ENCODE data around the gene CLDN24.
A peak's percentile ranks its signal among the peaks of the same experiment; 100 is the strongest.

CLDN24 gene

GRCh38 chr4:183360161-183360919, 38.1 kb upstream of the CLDN24 start:
- H3K4me3 ChIP-seq (ENCODE audit: low read length) = no peak overlapping the region
- peak; percentile 83 for DNase-seq (ENCODE audit: low read depth)
- TF ChIP-seq, protein P1, sequence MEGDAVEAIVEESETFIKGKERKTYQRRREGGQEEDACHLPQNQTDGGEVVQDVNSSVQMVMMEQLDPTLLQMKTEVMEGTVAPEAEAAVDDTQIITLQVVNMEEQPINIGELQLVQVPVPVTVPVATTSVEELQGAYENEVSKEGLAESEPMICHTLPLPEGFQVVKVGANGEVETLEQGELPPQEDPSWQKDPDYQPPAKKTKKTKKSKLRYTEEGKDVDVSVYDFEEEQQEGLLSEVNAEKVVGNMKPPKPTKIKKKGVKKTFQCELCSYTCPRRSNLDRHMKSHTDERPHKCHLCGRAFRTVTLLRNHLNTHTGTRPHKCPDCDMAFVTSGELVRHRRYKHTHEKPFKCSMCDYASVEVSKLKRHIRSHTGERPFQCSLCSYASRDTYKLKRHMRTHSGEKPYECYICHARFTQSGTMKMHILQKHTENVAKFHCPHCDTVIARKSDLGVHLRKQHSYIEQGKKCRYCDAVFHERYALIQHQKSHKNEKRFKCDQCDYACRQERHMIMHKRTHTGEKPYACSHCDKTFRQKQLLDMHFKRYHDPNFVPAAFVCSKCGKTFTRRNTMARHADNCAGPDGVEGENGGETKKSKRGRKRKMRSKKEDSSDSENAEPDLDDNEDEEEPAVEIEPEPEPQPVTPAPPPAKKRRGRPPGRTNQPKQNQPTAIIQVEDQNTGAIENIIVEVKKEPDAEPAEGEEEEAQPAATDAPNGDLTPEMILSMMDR (conservative IDR thresholded peaks at IDR 0.05; ENCODE audit: low read length) = no peak

DNA sequence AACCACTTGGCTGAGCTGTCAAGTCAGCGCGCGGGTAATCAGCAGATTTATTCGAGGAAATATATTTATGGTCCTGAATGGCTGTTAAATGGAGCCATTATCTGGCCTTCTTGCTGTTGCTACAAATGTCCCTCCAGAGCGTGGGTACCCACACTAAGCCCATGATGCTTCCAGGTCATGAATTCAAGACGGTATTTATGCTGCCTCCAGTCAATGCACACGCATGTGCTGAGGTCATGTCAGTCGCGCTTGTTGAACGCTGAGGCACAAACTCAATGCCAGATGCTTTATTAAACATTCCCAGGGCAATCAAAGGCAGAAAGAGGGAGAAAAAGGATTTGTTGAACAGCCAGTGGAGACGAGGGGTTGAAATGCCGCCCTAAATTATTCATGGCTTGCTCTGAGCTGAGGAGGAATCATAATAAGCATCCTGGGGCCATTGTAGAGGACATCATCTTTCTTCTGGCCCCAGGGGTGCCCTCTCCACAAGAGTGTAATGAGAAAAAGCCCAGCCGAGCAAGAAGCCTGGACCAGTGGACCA, 36.1 kb upstream of the CLDN24 start:
- TF ChIP-seq, protein P1 (conservative IDR thresholded peaks at IDR 0.05; ENCODE audit: low read length) = no peak
- DNase-seq (ENCODE audit: low read depth) = no peak
- no peak overlapping the region for H3K4me3 ChIP-seq (ENCODE audit: low read length)

GRCh38 chr4:183356931-183357675, 34.9 kb upstream of the CLDN24 start:
- TF ChIP-seq, protein P1 (conservative IDR thresholded peaks at IDR 0.05; ENCODE audit: low read length) = no peak
- H3K4me3 ChIP-seq (ENCODE audit: low read length) = no peak overlapping the region
- no peak for DNase-seq (ENCODE audit: low read depth)

DNA sequence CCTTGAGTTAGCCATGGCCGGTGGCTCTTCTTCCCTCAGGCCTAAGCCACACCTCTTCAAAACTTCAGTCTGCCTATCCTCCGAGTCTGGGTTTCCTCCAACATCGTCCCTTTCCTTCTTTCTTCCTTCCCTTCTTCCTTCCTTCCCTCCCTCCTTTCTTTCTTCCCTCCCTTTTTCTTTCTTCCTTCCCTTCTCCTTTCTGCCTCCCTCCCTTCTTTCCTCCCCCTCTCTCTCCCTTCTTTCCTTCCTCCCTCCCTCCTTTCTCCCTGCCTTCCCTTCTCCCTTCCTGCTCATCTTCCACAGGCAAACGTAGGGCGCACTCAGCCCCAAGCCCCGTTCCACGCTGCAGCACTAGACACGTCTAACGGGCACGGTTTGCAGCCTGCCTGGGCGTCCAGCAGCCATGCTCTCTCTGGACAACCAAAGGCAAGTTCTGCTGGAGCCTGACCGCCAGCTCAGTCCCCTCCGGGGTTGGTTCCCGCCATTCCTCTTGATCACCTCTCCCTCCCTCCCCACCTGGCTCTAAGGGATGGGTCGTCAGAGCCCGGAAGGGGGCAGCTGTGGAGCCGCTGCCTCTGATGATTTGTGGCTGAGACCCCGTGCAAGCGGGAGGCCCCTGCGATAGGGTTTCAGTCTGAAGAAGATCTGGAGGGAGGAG, 34.1 kb upstream of the CLDN24 start:
- TF ChIP-seq, protein P1 (conservative IDR thresholded peaks at IDR 0.05; ENCODE audit: low read length) = no peak
- H3K4me3 ChIP-seq (ENCODE audit: low read length) = no peak overlapping the region
- no peak for DNase-seq (ENCODE audit: low read depth)

GRCh38 chr4:183355405-183355804, 33.2 kb upstream of the CLDN24 start:
- TF ChIP-seq, protein P1 (conservative IDR thresholded peaks at IDR 0.05; ENCODE audit: low read length) = no peak
- peak; percentile 61 for DNase-seq (ENCODE audit: low read depth)
- H3K4me3 ChIP-seq (ENCODE audit: low read length) = no peak overlapping the region

DNA sequence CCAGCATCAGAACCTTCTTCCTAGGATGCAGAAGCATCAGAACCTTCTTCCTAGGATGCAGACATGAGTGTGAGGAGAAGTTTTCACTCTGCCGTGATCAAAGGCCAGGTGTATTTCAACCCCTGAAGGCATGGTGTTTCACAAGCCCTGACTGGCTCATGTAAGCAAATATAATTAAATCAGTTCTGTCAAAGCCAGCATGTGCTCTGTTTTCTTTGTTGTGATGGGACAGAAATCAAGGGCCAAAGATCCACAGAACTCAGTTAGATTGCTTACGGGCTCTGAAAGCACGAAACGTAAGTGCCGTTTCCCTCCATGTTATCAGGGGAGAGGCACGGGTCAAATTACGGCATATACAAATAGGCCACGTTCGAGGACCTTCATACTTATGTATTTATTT, 32.0 kb upstream of the CLDN24 start:
- no peak for DNase-seq (ENCODE audit: low read depth)
- no peak overlapping the region for H3K4me3 ChIP-seq (ENCODE audit: low read length)
- TF ChIP-seq, protein P1 (conservative IDR thresholded peaks at IDR 0.05; ENCODE audit: low read length) = no peak
